ENCODE measurements around the gene ZCCHC17. TPM values are rescaled to one million over a fixed set of nuclear protein-coding genes. Genes with fewer than 3 reads are reported as not detected.

ZCCHC17 gene
- total and polyA plus RNA-seq, 7 donors: 9.6 to 48.8 (median 16.4) TPM

GRCh38 chr1:31407029-31407626 is 110.3 kb downstream of the ZCCHC17 start:
- no peak for ATAC-seq
- H3K27me3 ChIP-seq (ENCODE audit: insufficient read depth in 3 of 3, low read length in 2 of 3): peaks cover 0 to 1% (median 0%) of the 10 kb centered on the region in 3 donors

GRCh38 chr1:31408788-31409318 is 112.0 kb downstream of the ZCCHC17 start:
- ATAC-seq (no peak), DNase-seq (no peak)
- intact Hi-C loops (cut with DNase I): no loop called here
- Histone ChIP-seq H3K9me3 (no peaks in the 10 kb centered on the region), H3K27ac (no peak overlapping the region), H3K36me3 (ENCODE audit: insufficient read depth in 1 of 2, low read depth in 1 of 2) (no peaks in the 10 kb centered on the region), H3K27me3 (ENCODE audit: insufficient read depth in 3 of 3, low read length in 2 of 3) (peaks cover 0 to 2% (median 1%) of the 10 kb centered on the region in 3 donors), H3K4me1 (no peaks in the 10 kb centered on the region), H3K4me3 (no peak overlapping the region)
- 92 to 95% (median 92%) methylated on average over 5 of the region's 5 CpGs for WGBS, 3 donors
- no peak for TF ChIP-seq CTCF (IDR thresholded peaks at IDR 0.05)

More at GRCh38 chr1:31407029-31407626, 110.3 kb downstream of the ZCCHC17 start:
- Histone ChIP-seq H3K4me3 (no peak overlapping the region), H3K9me3 (no peaks in the 10 kb centered on the region), H3K27ac (no peak overlapping the region), H3K4me1 (no peaks in the 10 kb centered on the region), H3K36me3 (ENCODE audit: insufficient read depth in 1 of 2, low read depth in 1 of 2) (no peaks in the 10 kb centered on the region)
- no peak for TF ChIP-seq CTCF (IDR thresholded peaks at IDR 0.05)
- intact Hi-C loops (cut with DNase I): no loop called here
- WGBS, 3 donors: 67 to 80% (median 67%) methylated on average over 16 to 18 of the region's 18 CpGs
- DNase-seq: no peak

- peaks cover 4% of the 10 kb centered on the region for H3K4me1 ChIP-seq
- H3K4me3 ChIP-seq: no peak overlapping the region
- TF ChIP-seq CTCF (IDR thresholded peaks at IDR 0.05): no peak
- H3K27me3 ChIP-seq (ENCODE audit: insufficient read depth in 3 of 3, low read length in 2 of 3): peaks cover 0 to 3% (median 1%) of the 10 kb centered on the region in 3 donors
- 44 to 62% (median 50%) methylated on average over 6 of the region's 6 CpGs for WGBS, 3 donors
- intact Hi-C loops (cut with DNase I): no loop called here
- H3K27ac ChIP-seq: no peak overlapping the region
- ATAC-seq (no peak), DNase-seq (no peak)
- H3K9me3 ChIP-seq: no peaks in the 10 kb centered on the region
- H3K36me3 ChIP-seq (ENCODE audit: insufficient read depth in 1 of 2, low read depth in 1 of 2): no peaks in the 10 kb centered on the region
These were observed 113.4 kb downstream of the ZCCHC17 start for GRCh38 chr1:31409946-31410858.

GRCh38 chr1:31410871-31411270 is 114.0 kb downstream of the ZCCHC17 start:
- 47 to 73% (median 61%) methylated on average over 4 of the region's 4 CpGs for WGBS, 3 donors
- Histone ChIP-seq H3K4me3 (no peak overlapping the region), H3K27me3 (ENCODE audit: insufficient read depth in 3 of 3, low read length in 2 of 3) (peaks cover 0 to 3% (median 1%) of the 10 kb centered on the region in 3 donors), H3K9me3 (no peaks in the 10 kb centered on the region), H3K4me1 (peaks cover 9% of the 10 kb centered on the region), H3K27ac (no peak overlapping the region), H3K36me3 (ENCODE audit: insufficient read depth in 1 of 2, low read depth in 1 of 2) (no peaks in the 10 kb centered on the region)
- no peak for TF ChIP-seq CTCF (IDR thresholded peaks at IDR 0.05)
- intact Hi-C loops (cut with DNase I): no loop called here
- no peak for DNase-seq
- no peak for ATAC-seq

All from psoas muscle (tissue), 8 donors.